IMR-90 (cell line): ENCODE data around the gene CACNG5. TPM values are rescaled to one million over a fixed set of nuclear protein-coding genes. Genes with fewer than 3 reads are reported as not detected.

Source experiments
- ATAC-seq: fragments of 200-7000 bp; cut with Tn5 transposase; 2 replicates; pipeline ENCODE4 v1.9.1; 2020; ENCODE audit warnings: low read depth, mild to moderate bottlenecking, moderate library complexity
- BruUV-seq: library from RNA; stranded (reverse); fragments of 400-500 nt; replicated peaks from 2 replicates; lab custom pipeline; 2021; lab: Mats Ljungman, UMichigan
- CTCF ChIA-PET: fragments of 300-600 bp; formaldehyde crosslinking; extraction: SDS; loops from one replicate; lab custom pipeline; 2021; ENCODE audit warnings: antibody characterized with exemption; lab: Yijun Ruan, JAX
- POLR2A ChIA-PET: fragments of 300-600 bp; sonication (Branson Sonifier 250); formaldehyde crosslinking; loops from one replicate; lab custom pipeline; 2022; ENCODE audit warnings: antibody characterized with exemption; ENCODE audit not compliant: unreplicated experiment; lab: Charles Lee
- DNase-seq: peaks from one replicate; pipeline ENCODE4 v3.0.0; 2013
- H2AFZ ChIP-seq: replicated peaks from 2 replicates; pipeline ENCODE3; 2013; ENCODE audit warnings: low read length, mild to moderate bottlenecking; ENCODE audit not compliant: poor library complexity
- H2AK5ac ChIP-seq: 2 replicates; pipeline ENCODE4 v1.6.1; 2013; ENCODE audit warnings: low read depth, low read length, inconsistent platforms
- H2AK9ac ChIP-seq: replicated peaks from 2 replicates; pipeline ENCODE3; 2013; ENCODE audit warnings: mild to moderate bottlenecking, low read depth, low read length, moderate library complexity; ENCODE audit not compliant: poor library complexity
- H2BK120ac ChIP-seq: 2 replicates; pipeline ENCODE4 v1.6.1; 2013; ENCODE audit warnings: low read depth, low read length, inconsistent platforms
- H2BK15ac ChIP-seq: 3 replicates; pipeline ENCODE4 v1.6.1; 2013; ENCODE audit warnings: low read depth, low read length, inconsistent platforms
- H2BK20ac ChIP-seq: 2 replicates; pipeline ENCODE4 v1.6.1; 2013; ENCODE audit warnings: low read depth, mild to moderate bottlenecking, inconsistent platforms, low read length, moderate library complexity
- H2BK5ac ChIP-seq: 2 replicates; pipeline ENCODE4 v1.6.1; 2013; ENCODE audit warnings: mild to moderate bottlenecking, low read depth, low read length, inconsistent platforms; ENCODE audit not compliant: poor library complexity, severe bottlenecking
- H3K14ac ChIP-seq: replicated peaks from 2 replicates; pipeline ENCODE4 v1.6.1; 2013; ENCODE audit warnings: low read depth, low read length, inconsistent platforms
- H3K18ac ChIP-seq: 2 replicates; pipeline ENCODE4 v1.6.1; 2013; ENCODE audit warnings: low read depth, low read length, control low read depth
- H3K23ac ChIP-seq: 2 replicates; pipeline ENCODE4 v1.6.1; 2013; ENCODE audit warnings: low read depth, low read length, inconsistent platforms
- H3K27ac ChIP-seq: 2 replicates; pipeline ENCODE4 v1.5.1; 2013; ENCODE audit warnings: mild to moderate bottlenecking, control low read depth, low read length; ENCODE audit not compliant: insufficient read depth
- H3K27me3 ChIP-seq: 2 replicates; pipeline ENCODE4 v1.6.1; 2013; ENCODE audit warnings: low read length; ENCODE audit not compliant: control insufficient read depth, insufficient read depth
- H3K36me3 ChIP-seq: 2 replicates; pipeline ENCODE4 v1.6.1; 2013; ENCODE audit warnings: low read length, mixed read lengths; ENCODE audit not compliant: control insufficient read depth, insufficient read depth
- H3K4ac ChIP-seq: 2 replicates; pipeline ENCODE4 v1.6.1; 2013; ENCODE audit warnings: low read depth, low read length, inconsistent platforms
- H3K4me1 ChIP-seq: 2 replicates; pipeline ENCODE4 v1.6.1; 2013; ENCODE audit warnings: low read length, mixed read lengths; ENCODE audit not compliant: control insufficient read depth, insufficient read depth
- H3K4me2 ChIP-seq: 2 replicates; pipeline ENCODE4 v1.6.1; 2013; ENCODE audit warnings: low read depth, mild to moderate bottlenecking, control low read depth, low read length, moderate library complexity
- H3K4me3 ChIP-seq: 2 replicates; pipeline ENCODE4 v1.5.1; 2013; ENCODE audit warnings: low read depth, mild to moderate bottlenecking, control low read depth, low read length, moderate library complexity; ENCODE audit not compliant: insufficient read depth
- H3K56ac ChIP-seq: 2 replicates; pipeline ENCODE4 v1.6.1; 2013; ENCODE audit warnings: low read length, inconsistent platforms; ENCODE audit not compliant: insufficient read depth; ENCODE audit errors: extremely low read depth
- H3K79me1 ChIP-seq, 2 experiments: 2 replicates each; pipeline ENCODE4 v1.6.1; 2013; ENCODE audit warnings: low read length in 2 of 2, inconsistent platforms in 1 of 2, low read depth in 1 of 2
- H3K9ac ChIP-seq: 2 replicates; pipeline ENCODE4 v1.6.1; 2013; ENCODE audit warnings: low read depth, low read length, control low read depth
- H3K9me1 ChIP-seq: 2 replicates; pipeline ENCODE4 v1.6.1; 2013; ENCODE audit warnings: low read length, inconsistent platforms; ENCODE audit not compliant: insufficient read depth
- H3K9me3 ChIP-seq: 2 replicates; pipeline ENCODE4 v1.6.1; 2013; ENCODE audit warnings: low read length; ENCODE audit not compliant: control insufficient read depth, insufficient read depth
- H4K20me1 ChIP-seq: 2 replicates; pipeline ENCODE4 v1.6.1; 2013; ENCODE audit warnings: low read length, inconsistent platforms; ENCODE audit not compliant: insufficient read depth
- H4K5ac ChIP-seq: 2 replicates; pipeline ENCODE4 v1.6.1; 2013; ENCODE audit warnings: mild to moderate bottlenecking, low read depth, low read length, control low read depth
- H4K8ac ChIP-seq, 2 experiments: 2 replicates each; pipeline ENCODE4 v1.6.1; 2013; ENCODE audit warnings: low read depth in 2 of 2, low read length in 2 of 2, control low read depth in 1 of 2, inconsistent platforms in 1 of 2
- H4K91ac ChIP-seq: 2 replicates; pipeline ENCODE4 v1.6.1; 2013; ENCODE audit warnings: low read depth, low read length, inconsistent platforms; ENCODE audit not compliant: insufficient read depth
- CHD1 ChIP-seq: IDR thresholded peaks from 2 replicates; pipeline ENCODE4 v1.6.1; 2012; ENCODE audit warnings: low read depth, low read length, improper control_type of control experiment
- MAFK ChIP-seq: IDR thresholded peaks from 2 replicates; pipeline ENCODE4 v1.6.1; 2012; ENCODE audit warnings: low read depth, low read length, improper control_type of control experiment
- NFE2L2 ChIP-seq: fragments of 150-350 bp; IDR thresholded peaks from 2 replicates; pipeline ENCODE4 v1.6.1; 2016; ENCODE audit warnings: low read depth, mild to moderate bottlenecking, low read length
- RAD21 ChIP-seq: IDR thresholded peaks from 2 replicates; pipeline ENCODE4 v1.6.1; 2012; ENCODE audit warnings: low read length, improper control_type of control experiment
- RCOR1 ChIP-seq: IDR thresholded peaks from 2 replicates; pipeline ENCODE4 v1.6.1; 2012; ENCODE audit warnings: mild to moderate bottlenecking, low read length, improper control_type of control experiment; ENCODE audit not compliant: insufficient replicate concordance
- SMC3 ChIP-seq: fragments of 150-350 bp; IDR thresholded peaks from 2 replicates; pipeline ENCODE4 v1.6.1; 2016; ENCODE audit warnings: low read depth, mild to moderate bottlenecking, antibody characterized with exemption, low read length, moderate library complexity
- USF2 ChIP-seq: fragments of 150-350 bp; IDR thresholded peaks from 2 replicates; pipeline ENCODE4 v1.6.1; 2017; ENCODE audit warnings: mild to moderate bottlenecking, antibody characterized with exemption, low read length, low read depth
- WGBS, 2 experiments: methylation state at CpG; one replicate each; pipeline versions ENCODE4 v1.1.5 to v1.1.7; 2013; ENCODE audit warnings: missing lambda C conversion rate in 2 of 2; ENCODE audit not compliant: insufficient read length in 1 of 2; ENCODE audit errors: extremely low coverage in 2 of 2; 5-methylcytosine and 5-hydroxymethylcytosine counted together
- dilution Hi-C: fragments of 300-500 bp; cut with HindIII; formaldehyde crosslinking; loops from one replicate; pipeline ENCODE4 v1.14.3; 2018; ENCODE audit warnings: low sequenced_read_pairs; ENCODE audit not compliant: unreplicated experiment
- in situ Hi-C: fragments of 300-500 bp; cut with MboI; formaldehyde crosslinking; loops from 3 replicates; pipeline ENCODE4 v1.14.3; 2019; ENCODE audit warnings: low sequenced_read_pairs, inconsistent platforms, mixed read lengths
- intact Hi-C: fragments of 100-400 bp; cut with micrococcal nuclease; formaldehyde crosslinking; loops from 2 replicates; pipeline ENCODE4 v1.10.0; 2022
- polyA plus RNA-seq, 3 experiments: library from polyadenylated mRNA; depleted of rRNA; stranded (reverse); fragments of >200 nt; gene quantifications; 2 replicates each; pipeline ENCODE4 v1.2.3, GENCODE V29; 2012; ENCODE audit warnings: low replicate concordance in 1 of 3
- total RNA-seq: library from RNA; depleted of rRNA; stranded (reverse); fragments of >200 nt; gene quantifications from 2 replicates; pipeline ENCODE4 v1.2.3, GENCODE V29; 2012

Gene CACNG5
- total and polyA plus RNA-seq, 2 of the 4 experiments (the other 2 are of a cell fraction) = not detected

GRCh38 chr17:66826856-66827255 is 8.1 kb upstream of the CACNG5 start:
- Histone ChIP-seq H3K56ac (no peak overlapping the region), H3K23ac (no peak overlapping the region), H3K4me1 (no peaks in the 10 kb centered on the region), H2BK120ac (no peak overlapping the region), H2AK5ac (no peak overlapping the region), H4K5ac (no peak overlapping the region), H3K14ac (no peak overlapping the region), H2AFZ (no peak overlapping the region), H2BK15ac (no peak overlapping the region), H3K18ac (no peak overlapping the region), H2BK20ac (no peak overlapping the region), H3K27me3 (peaks cover 12% of the 10 kb centered on the region; the same call in 1 of the 2 replicates), H3K4me3 (no peak overlapping the region), H3K9ac (no peak overlapping the region), H3K4ac (no peak overlapping the region), H3K79me1 (no peaks in the 10 kb centered on the region), H2AK9ac (no peak overlapping the region), H4K91ac (no peak overlapping the region), H2BK5ac (no peak overlapping the region), H3K9me3 (no peaks in the 10 kb centered on the region), H3K36me3 (no peaks in the 10 kb centered on the region), H4K8ac (no peak overlapping the region), H3K27ac (no peak overlapping the region), H3K4me2 (no peak overlapping the region), H3K9me1 (no peaks in the 10 kb centered on the region), H4K20me1 (no peaks in the 10 kb centered on the region)
- dilution Hi-C loops (no loop called here), in situ Hi-C loops (no loop called here), intact Hi-C loops (no loop called here)
- ChIA-PET CTCF (no interaction called here), POLR2A (no interaction called here)
- no TSS peak for BruUV-seq
- DNase-seq (no peak), ATAC-seq (no peak)
- TF ChIP-seq MAFK (no peak), USF2 (no peak), RCOR1 (no peak), SMC3 (no peak), RAD21 (no peak), NFE2L2 (no peak), CHD1 (no peak)
- no CpG with 5 or more reads among the region's 6 CpGs for WGBS, 2 experiments
